WTC11 (cell line): ENCODE data around the gene HFM1.

Experiments
- CTCF ChIP-seq: fragments of 200-600 bp; IDR thresholded peaks from 2 replicates; pipeline ENCODE4 v1.8.0; 2022; ENCODE audit warnings: antibody characterized with exemption
- E2F4 ChIP-seq: sonication (generic); formaldehyde crosslinking; IDR thresholded peaks from 2 replicates; pipeline ENCODE4 v1.8.1; 2022; ENCODE audit warnings: low read depth, mild to moderate bottlenecking, moderate library complexity, missing genetic modification reagents, borderline replicate concordance
- NR2C2 ChIP-seq: sonication (generic); formaldehyde crosslinking; IDR thresholded peaks from 2 replicates; pipeline ENCODE4 v1.8.0; 2022; ENCODE audit warnings: mild to moderate bottlenecking, missing genetic modification reagents
- ZNF121 ChIP-seq: sonication (generic); formaldehyde crosslinking; IDR thresholded peaks from 2 replicates; pipeline ENCODE4 v1.8.0; 2023; ENCODE audit warnings: missing genetic modification reagents
- ZNF232 ChIP-seq: sonication (generic); formaldehyde crosslinking; IDR thresholded peaks from 2 replicates; pipeline ENCODE4 v1.8.0; 2022; ENCODE audit warnings: mild to moderate bottlenecking, missing genetic modification reagents
- TF ChIP-seq, protein P1 (sequence below): sonication (generic); formaldehyde crosslinking; IDR thresholded peaks from 2 replicates; pipeline ENCODE4 v1.8.0; 2022; ENCODE audit warnings: mild to moderate bottlenecking, missing genetic modification reagents
- TF ChIP-seq, protein P2 (sequence below): sonication (generic); formaldehyde crosslinking; IDR thresholded peaks from 2 replicates; pipeline ENCODE4 v1.8.1; 2023; ENCODE audit warnings: mild to moderate bottlenecking, missing genetic modification reagents, moderate library complexity

DNA sequence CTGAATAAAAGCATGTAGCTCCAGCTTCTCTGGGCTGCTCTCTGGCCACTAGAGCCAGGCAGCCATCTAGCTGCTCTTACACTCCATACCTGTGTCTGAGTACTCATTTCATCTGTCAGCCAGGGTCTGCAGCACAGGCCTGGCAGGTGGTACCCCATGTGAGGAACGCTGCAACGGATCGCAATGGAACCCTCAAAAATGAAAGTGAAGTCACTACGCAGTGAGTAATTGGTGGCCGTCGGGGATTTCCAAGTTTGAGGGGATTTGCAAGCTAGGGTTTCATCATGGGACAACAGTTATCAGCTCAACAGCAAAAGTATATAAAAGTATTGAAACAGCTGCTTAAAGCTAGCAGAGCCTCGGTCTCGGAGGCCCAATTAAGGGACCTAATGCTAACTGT lies 186.7 kb downstream of the HFM1 start:
- no peak for TF ChIP-seq ZNF121
- TF ChIP-seq, protein P1, sequence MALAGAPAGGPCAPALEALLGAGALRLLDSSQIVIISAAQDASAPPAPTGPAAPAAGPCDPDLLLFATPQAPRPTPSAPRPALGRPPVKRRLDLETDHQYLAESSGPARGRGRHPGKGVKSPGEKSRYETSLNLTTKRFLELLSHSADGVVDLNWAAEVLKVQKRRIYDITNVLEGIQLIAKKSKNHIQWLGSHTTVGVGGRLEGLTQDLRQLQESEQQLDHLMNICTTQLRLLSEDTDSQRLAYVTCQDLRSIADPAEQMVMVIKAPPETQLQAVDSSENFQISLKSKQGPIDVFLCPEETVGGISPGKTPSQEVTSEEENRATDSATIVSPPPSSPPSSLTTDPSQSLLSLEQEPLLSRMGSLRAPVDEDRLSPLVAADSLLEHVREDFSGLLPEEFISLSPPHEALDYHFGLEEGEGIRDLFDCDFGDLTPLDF (CRISPR knock-in tag), result no peak
- TF ChIP-seq ZNF232 (CRISPR knock-in tag), result no peak
- TF ChIP-seq, protein P2, sequence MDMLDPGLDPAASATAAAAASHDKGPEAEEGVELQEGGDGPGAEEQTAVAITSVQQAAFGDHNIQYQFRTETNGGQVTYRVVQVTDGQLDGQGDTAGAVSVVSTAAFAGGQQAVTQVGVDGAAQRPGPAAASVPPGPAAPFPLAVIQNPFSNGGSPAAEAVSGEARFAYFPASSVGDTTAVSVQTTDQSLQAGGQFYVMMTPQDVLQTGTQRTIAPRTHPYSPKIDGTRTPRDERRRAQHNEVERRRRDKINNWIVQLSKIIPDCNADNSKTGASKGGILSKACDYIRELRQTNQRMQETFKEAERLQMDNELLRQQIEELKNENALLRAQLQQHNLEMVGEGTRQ (CRISPR knock-in tag), result no peak
- no peak for TF ChIP-seq NR2C2 (CRISPR knock-in tag)
- TF ChIP-seq CTCF, result no peak
- no peak for TF ChIP-seq E2F4 (CRISPR knock-in tag)
